ENCODE measurements around the gene TAF6.

The TAF6 gene

DNA sequence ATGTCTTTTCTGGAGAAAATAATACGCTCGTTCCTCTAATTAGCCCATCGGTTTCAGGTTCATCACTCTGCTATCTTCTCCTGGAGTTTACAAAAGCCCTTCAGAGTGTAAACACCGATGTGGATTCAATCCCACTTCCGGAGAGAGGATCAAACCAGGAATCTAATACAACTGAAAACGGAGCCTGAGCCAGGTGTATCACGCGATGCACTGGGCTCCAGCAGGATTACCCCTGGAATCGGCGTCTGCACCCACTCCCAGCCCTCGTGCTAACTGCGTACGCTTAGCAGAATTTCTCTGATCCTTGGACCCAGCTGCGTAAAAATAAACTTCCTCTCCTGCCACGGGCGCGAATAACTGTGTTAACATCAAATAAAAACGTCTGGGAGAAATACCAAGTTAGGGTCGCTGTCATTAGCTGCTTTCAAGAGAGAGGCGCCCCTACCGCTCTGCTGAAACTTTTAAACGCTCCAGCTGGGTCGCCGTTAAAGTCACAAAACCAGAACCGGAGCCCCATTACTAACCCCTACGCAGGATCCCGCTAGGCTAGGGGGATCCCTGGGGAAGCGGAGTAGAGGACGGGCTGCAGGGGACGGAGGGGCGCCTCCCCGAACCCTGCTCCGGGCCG is 38.1 kb downstream of the TAF6 start:
- Histone ChIP-seq H3K27ac (peak overlapping the region; percentile 87 to 100 (median 99)), H3K4me2 (peak overlapping the region; percentile 87 to 98 (median 91)), H3K36me3 (peaks cover 37 to 45% (median 43%) of the 10 kb centered on the region in 11 experiments), H3K4me3 (peak overlapping the region; percentile 86 to 99 (median 98)), H4K20me1 (peaks cover 7 to 44% (median 23%) of the 10 kb centered on the region in 11 experiments; a peak in 12 of 22 replicates), H3K4me1 (peaks cover 24 to 37% (median 30%) of the 10 kb centered on the region in 10 experiments), H3K9ac (peak overlapping the region; percentile 95 to 100 (median 99)), H3K9me3 (replicated peaks in 1 of 11) (peaks cover 11 to 32% (median 22%) of the 10 kb centered on the region in 11 experiments), H3K27me3 (peaks cover 0 to 18% (median 14%) of the 10 kb centered on the region in 11 experiments; a peak in 16 of 22 replicates)
- TF ChIP-seq Cebpa-rat (IDR thresholded peaks at IDR 0.05): no peak

- H3K36me3 ChIP-seq: peaks cover 56 to 65% (median 62%) of the 10 kb centered on the region in 11 experiments
- H3K4me1 ChIP-seq: peaks cover 23 to 30% (median 27%) of the 10 kb centered on the region in 10 experiments
- H3K4me3 ChIP-seq: peak overlapping the region in 2 of 10 experiments; percentile 29 to 98; a peak in 1 of 20 replicates
- H3K27me3 ChIP-seq: peaks cover 0 to 18% (median 14%) of the 10 kb centered on the region in 11 experiments; a peak in 16 of 22 replicates
- peak overlapping the region in 10 of 11 experiments; percentile 87 to 98 (median 90); a peak in 15 of 22 replicates for H3K4me2 ChIP-seq
- peaks cover 30 to 51% (median 41%) of the 10 kb centered on the region in 11 experiments for H3K9me3 ChIP-seq (replicated peaks in 1 of 11)
- H3K27ac ChIP-seq: no peak overlapping the region
- no peak for TF ChIP-seq Cebpa-rat (IDR thresholded peaks at IDR 0.05)
- peak overlapping the region in 7 of 11 experiments; percentile 95 to 100 (median 99); a peak in 9 of 22 replicates for H3K9ac ChIP-seq
- peaks cover 7 to 54% (median 23%) of the 10 kb centered on the region in 11 experiments; a peak in 13 of 22 replicates for H4K20me1 ChIP-seq
Measured at GRCh38 chr7:100079024-100079560, 40.1 kb downstream of the TAF6 start.

DNA sequence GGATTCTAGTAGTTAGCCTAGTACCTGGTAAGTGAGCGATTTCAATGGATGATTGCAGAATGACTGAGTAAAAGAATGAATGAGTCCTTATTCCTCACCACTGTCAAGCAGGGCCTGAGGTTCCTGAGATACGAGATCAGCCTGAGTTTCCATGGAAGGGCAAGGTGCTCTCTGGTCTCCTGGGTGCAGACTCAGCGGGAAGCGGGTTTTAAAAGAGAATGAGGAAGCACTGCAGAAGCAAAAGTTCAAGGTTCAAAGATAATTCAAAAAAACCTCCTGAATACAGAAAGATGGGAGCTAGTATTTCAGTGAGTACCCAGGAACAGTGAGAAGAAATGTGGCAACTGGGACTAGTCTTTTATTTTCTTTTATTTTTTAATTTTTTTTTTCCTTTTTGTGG is 42.0 kb downstream of the TAF6 start:
- peaks cover 0 to 2% (median 1%) of the 10 kb centered on the region in 11 experiments; a peak in 9 of 22 replicates for H3K27me3 ChIP-seq
- H3K36me3 ChIP-seq: peaks cover 75 to 84% (median 81%) of the 10 kb centered on the region in 11 experiments
- H3K4me1 ChIP-seq: peaks cover 17 to 23% (median 20%) of the 10 kb centered on the region in 10 experiments
- H3K27ac ChIP-seq: no peak overlapping the region
- no peak for TF ChIP-seq Cebpa-rat (IDR thresholded peaks at IDR 0.05)
- H3K9ac ChIP-seq: no peak overlapping the region
- H3K4me3 ChIP-seq: no peak overlapping the region
- H3K9me3 ChIP-seq (replicated peaks in 1 of 11): peaks cover 49 to 70% (median 60%) of the 10 kb centered on the region in 11 experiments
- no peak overlapping the region for H3K4me2 ChIP-seq
- H4K20me1 ChIP-seq: peaks cover 7 to 54% (median 23%) of the 10 kb centered on the region in 11 experiments; a peak in 13 of 22 replicates

- peaks cover 93 to 100% (median 99%) of the 10 kb centered on the region in 11 experiments for H3K36me3 ChIP-seq
- peaks cover 67 to 88% (median 78%) of the 10 kb centered on the region in 11 experiments for H3K9me3 ChIP-seq (replicated peaks in 1 of 11)
Measured at GRCh38 chr7:100075418-100075817, 43.7 kb downstream of the TAF6 start.

DNA sequence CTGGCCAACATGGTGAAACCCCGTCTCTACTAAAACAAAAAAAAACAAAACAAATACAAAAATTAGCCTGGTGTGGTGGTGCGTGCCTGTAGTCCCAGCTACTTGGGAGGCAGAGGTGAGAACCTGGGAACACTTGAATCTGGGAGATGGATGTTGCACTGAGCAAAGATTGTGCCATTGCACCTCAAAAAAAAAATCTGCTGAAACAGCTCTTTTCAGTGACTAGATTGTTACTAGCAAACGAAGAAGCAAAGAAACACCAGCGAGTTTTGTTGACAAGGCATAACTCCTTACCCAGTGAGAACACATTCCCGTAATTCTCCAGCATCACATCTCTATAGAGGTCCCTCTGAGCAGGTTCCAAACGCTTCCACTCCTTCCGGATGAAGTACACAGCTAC is 44.3 kb downstream of the TAF6 start:
- Histone ChIP-seq H3K9ac (no peak overlapping the region), H3K4me3 (0 out of 20 replicates have a peak overlapping the region, but pooled peaks of 7 of the 10 experiments have one; percentile 2 to 45 (median 11)), H3K36me3 (peaks cover 99 to 100% (median 100%) of the 10 kb centered on the region in 11 experiments), H3K9me3 (replicated peaks in 1 of 11) (peaks cover 73 to 93% (median 84%) of the 10 kb centered on the region in 11 experiments), H3K4me1 (peaks cover 6 to 12% (median 10%) of the 10 kb centered on the region in 10 experiments), H3K27me3 (peaks cover 0 to 10% (median 0%) of the 10 kb centered on the region in 11 experiments; a peak in 5 of 22 replicates), H3K4me2 (no peak overlapping the region), H3K27ac (no peak overlapping the region), H4K20me1 (peaks cover 7 to 45% (median 17%) of the 10 kb centered on the region in 11 experiments; a peak in 13 of 22 replicates)
- TF ChIP-seq Cebpa-rat (IDR thresholded peaks at IDR 0.05): no peak

More at GRCh38 chr7:100075418-100075817, 43.7 kb downstream of the TAF6 start:
- no peak for TF ChIP-seq Cebpa-rat (IDR thresholded peaks at IDR 0.05)
- no peak overlapping the region for H3K27ac ChIP-seq
- peaks cover 7 to 50% (median 22%) of the 10 kb centered on the region in 11 experiments; a peak in 13 of 22 replicates for H4K20me1 ChIP-seq
- H3K27me3 ChIP-seq: peaks cover 0 to 10% (median 0%) of the 10 kb centered on the region in 11 experiments; a peak in 5 of 22 replicates
- H3K4me2 ChIP-seq: no peak overlapping the region
- peak overlapping the region in 5 of 10 experiments; percentile 2 to 44 (median 16); a peak in 3 of 20 replicates for H3K4me3 ChIP-seq
- no peak overlapping the region for H3K9ac ChIP-seq
- peaks cover 12 to 18% (median 15%) of the 10 kb centered on the region in 10 experiments for H3K4me1 ChIP-seq

- H3K4me3 ChIP-seq: peak overlapping the region; percentile 5 to 54 (median 44); a peak in 16 of 20 replicates
- peaks cover 83 to 90% (median 86%) of the 10 kb centered on the region in 11 experiments for H3K9me3 ChIP-seq (replicated peaks in 1 of 11)
- H4K20me1 ChIP-seq: peaks cover 0 to 24% (median 7%) of the 10 kb centered on the region in 11 experiments; a peak in 9 of 22 replicates
- no peak overlapping the region for H3K9ac ChIP-seq
- H3K27me3 ChIP-seq: peaks cover 0 to 10% (median 0%) of the 10 kb centered on the region in 11 experiments; a peak in 5 of 22 replicates
- H3K4me1 ChIP-seq: no peaks in the 10 kb centered on the region
- H3K27ac ChIP-seq: no peak overlapping the region
- peaks cover 92 to 100% (median 100%) of the 10 kb centered on the region in 11 experiments for H3K36me3 ChIP-seq
- TF ChIP-seq Cebpa-rat (IDR thresholded peaks at IDR 0.05): no peak
- H3K4me2 ChIP-seq: no peak overlapping the region
Measured at GRCh38 chr7:100072462-100072861, 46.7 kb downstream of the TAF6 start.

DNA sequence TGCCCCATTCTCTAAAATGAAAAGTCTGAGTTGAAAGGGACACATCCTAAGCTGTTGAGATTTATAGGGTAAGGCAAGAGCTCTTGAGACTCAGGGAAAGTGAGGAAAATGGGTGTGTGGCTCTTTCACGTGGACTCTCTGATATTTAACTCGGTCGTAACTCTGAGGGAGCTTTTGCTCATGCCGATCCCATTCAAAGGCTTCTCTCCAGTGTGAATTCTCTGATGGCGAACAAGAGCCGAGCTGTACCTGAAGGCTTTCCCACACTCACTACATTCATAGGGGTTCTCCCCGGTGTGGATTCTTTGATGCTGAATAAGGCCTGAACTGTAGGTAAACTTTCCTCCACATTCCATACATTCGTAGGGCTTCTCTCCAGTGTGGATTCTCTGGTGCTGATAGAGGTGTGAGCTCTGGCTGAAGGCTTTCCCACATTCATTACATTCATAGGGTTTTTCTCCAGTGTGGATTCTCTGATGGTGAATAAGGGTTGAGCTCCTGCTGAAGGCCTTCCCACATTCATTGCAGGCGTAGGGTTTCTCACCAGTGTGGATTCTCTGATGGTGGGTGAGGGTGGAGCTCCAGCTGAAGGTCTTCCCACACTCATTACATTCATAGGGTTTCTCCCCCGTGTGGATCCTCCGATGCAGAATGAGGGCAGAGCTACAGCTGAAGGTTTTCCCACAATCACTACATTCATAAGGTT is 48.0 kb downstream of the TAF6 start:
- Histone ChIP-seq H3K4me2 (no peak overlapping the region), H3K9me3 (replicated peaks in 1 of 11) (peaks cover 71 to 77% (median 73%) of the 10 kb centered on the region in 11 experiments), H3K27me3 (peaks cover 0 to 10% (median 0%) of the 10 kb centered on the region in 11 experiments; a peak in 5 of 22 replicates), H3K4me1 (peaks cover 0 to 6% (median under 1%) of the 10 kb centered on the region in 10 experiments; a peak in 6 of 20 replicates), H3K9ac (no peak overlapping the region), H3K36me3 (peaks cover 82 to 100% (median 98%) of the 10 kb centered on the region in 11 experiments), H4K20me1 (peaks cover 0 to 13% (median 7%) of the 10 kb centered on the region in 11 experiments; a peak in 7 of 22 replicates), H3K27ac (no peak overlapping the region), H3K4me3 (peak overlapping the region in 9 of 10 experiments; percentile 14 to 54 (median 44); a peak in 17 of 20 replicates)
- TF ChIP-seq Cebpa-rat (IDR thresholded peaks at IDR 0.05): no peak

DNA sequence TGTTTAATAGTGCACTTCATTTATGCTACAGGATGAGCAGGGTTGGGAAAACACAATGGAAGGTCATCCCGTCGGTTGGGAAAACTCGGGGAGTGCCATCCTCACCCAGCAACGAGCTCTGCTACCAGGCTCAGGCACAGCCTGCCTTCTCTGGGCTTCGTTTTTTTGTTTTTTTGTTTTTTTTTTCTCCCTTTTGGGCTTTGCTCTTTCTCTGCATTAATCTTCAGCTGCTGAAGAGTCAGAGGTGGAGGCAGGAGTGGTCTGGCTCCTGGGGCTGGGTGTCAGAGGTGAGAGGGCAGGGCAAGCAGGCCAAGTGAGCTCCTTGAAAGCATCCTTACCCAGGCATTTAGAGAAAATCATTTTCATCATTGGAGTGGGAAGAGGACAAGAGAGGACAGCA is 49.2 kb downstream of the TAF6 start:
- Histone ChIP-seq H3K27ac (no peak overlapping the region), H4K20me1 (peaks cover 0 to 17% (median 5%) of the 10 kb centered on the region in 11 experiments; a peak in 7 of 22 replicates), H3K4me3 (peak overlapping the region in 5 of 10 experiments; percentile 39 to 54 (median 43); a peak in 6 of 20 replicates), H3K4me2 (no peak overlapping the region), H3K36me3 (peaks cover 81 to 100% (median 98%) of the 10 kb centered on the region in 11 experiments), H3K9me3 (replicated peaks in 1 of 11) (peaks cover 59 to 65% (median 61%) of the 10 kb centered on the region in 11 experiments), H3K9ac (no peak overlapping the region), H3K27me3 (peaks cover 0 to 10% (median 0%) of the 10 kb centered on the region in 11 experiments; a peak in 5 of 22 replicates), H3K4me1 (peaks cover 0 to 15% (median 5%) of the 10 kb centered on the region in 10 experiments; a peak in 9 of 20 replicates)
- no peak for TF ChIP-seq Cebpa-rat (IDR thresholded peaks at IDR 0.05)
